HT1080 (cell line): ENCODE results near the gene CELF2. TPM values are rescaled to one million over a fixed set of nuclear protein-coding genes. Genes with fewer than 3 reads are reported as not detected.

Source experiments
- DNase-seq: peaks from one replicate; pipeline ENCODE4 v3.0.0-alpha.2; 2015; ENCODE audit warnings: low read depth
- total RNA-seq: library from RNA; depleted of rRNA; stranded (reverse); fragments of >200 nt; shearing (Covaris generic); gene quantifications from 2 replicates; pipeline ENCODE4 v1.2.3, GENCODE V29; 2014

CELF2 gene
- total RNA-seq, 1 experiment from 2014 or later = 9.7 TPM

GRCh38 chr10:11192304-11193000 is 174.8 kb downstream of the CELF2 start:
- DNase-seq = no peak

- no peak for DNase-seq
Observed at GRCh38 chr10:11193001-11193551, 175.4 kb downstream of the CELF2 start.

DNA sequence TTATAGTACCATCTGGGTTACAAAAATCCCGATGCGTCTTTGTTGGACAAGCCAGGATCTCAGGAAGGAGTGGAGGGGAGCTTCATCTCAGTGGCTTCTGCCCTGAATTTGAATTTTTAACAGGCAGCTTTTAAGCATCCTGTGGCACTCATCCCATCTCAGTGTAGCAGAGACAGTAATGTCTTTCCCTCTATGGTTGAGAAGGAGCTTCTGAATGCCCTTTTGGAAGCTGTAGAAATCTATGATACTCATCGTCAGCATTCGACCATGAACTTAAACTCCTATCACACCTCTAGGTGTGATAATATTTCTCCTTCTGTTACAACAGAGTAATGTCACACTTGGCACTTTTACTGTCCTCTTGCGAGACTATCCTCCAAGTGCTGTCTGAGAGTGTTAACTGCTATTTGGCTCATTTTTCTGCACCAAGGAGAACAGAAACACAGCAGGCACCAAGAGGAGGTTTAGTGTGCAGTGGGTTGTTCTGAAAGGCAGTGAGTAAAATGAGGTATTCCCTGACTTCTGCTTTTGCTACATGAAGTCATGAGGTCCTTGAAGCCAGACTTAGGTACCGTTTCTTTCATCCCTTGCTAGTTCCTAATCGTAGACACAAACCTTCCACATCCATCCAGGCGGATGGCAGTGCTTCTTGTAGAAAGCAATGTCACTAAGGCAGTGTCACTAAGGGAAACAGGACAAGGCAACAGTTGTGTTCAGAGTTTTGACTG is 177.4 kb downstream of the CELF2 start:
- DNase-seq = no peak

- no peak for DNase-seq
Observed at GRCh38 chr10:11195623-11196022, 178.0 kb downstream of the CELF2 start.

DNA sequence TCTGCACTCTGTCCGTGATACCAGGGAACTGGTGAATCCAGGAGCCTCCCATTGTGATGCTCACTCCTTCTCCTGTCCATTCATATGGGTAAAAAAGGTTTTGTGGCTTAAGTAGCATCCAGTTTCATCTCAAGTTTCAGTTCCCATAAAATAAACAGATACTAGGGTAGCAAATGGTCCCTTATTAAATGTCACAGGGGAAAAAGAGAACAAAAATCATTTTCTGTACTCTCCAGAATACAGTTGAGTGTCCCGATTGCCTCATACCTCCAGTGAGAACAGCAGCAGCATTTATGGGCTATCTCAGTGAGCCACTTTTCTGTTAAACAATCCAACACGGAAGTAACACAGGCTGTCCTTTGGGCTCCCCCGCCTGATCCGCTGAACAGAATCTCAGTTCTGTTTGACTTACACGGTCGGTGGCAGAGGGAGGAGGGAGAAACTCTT is 179.6 kb downstream of the CELF2 start:
- DNase-seq = peak; percentile 10

DNA sequence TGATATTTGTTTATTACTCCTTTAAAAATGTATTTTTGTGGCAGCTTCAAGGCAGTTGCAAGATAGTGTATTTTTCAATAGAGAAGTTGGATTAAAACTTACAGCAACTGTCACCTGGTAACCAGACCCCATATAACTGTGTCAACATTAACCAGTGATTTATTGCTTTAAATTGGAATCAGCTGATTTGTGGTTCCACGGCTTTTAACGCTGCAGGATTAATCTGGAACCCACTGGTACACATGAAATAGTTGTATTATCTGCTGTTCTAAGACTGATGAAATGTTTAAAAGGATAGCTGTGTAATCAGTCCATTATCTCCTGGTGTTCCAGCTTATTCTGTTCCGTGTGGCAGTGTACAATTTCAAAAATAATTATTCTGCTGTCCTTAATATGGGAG is 180.2 kb downstream of the CELF2 start:
- no peak for DNase-seq

DNA sequence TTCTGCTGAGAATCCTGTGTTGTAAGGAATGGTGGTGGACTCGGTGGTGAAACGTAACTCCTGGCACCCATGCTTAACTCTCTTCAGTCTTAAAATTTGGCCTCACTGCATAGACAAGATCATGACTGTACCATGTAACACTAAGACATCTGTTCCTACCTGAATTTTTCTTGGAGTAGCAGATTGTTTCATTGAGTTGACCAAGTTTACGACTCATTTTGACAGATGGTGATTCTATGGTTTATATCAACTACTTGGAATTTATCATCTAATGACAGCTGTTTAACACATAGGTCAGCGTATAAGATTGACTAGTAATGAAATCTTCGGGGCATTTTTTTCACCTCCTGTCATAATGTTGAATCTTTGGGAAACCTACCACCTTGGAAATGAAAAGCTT is 184.2 kb downstream of the CELF2 start:
- DNase-seq = no peak

- DNase-seq = peak; percentile 22
Observed at GRCh38 chr10:11204351-11204942, 186.8 kb downstream of the CELF2 start.

DNA sequence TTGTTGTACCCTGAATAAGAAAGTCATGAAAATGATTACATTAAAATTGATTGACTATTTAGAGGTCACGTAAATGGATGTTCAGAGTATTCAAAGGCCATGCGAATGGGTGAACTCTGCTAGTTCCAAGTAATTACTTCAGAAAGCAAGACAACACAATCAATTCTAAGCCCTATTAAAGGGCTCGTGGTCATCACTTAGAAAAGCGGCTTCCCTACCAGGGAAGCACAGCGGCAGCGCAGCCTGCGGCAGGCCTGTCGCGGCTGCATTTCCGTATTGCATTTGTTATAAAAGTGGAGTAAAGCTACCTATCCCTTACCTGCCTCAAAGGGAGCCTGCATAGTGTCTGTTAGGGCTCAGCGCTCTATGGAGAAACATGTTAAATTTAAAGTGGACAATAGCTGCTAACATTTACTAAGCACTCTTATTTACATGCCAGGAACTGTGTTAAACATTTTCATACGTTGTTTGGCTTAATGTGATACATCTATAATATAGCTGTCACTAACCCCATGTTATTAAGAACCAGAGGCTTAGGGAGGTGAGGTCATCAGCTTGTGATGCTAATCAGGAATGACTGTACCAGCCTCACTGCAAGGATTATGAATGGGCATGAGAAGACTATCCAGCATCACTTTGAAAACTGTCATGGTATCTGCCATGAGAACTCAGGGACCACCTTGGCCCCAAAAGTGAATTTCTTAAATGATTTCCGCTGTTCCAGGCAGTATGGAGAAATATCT is 187.5 kb downstream of the CELF2 start:
- peak; percentile 54 for DNase-seq

- no peak for DNase-seq
Observed at GRCh38 chr10:11206676-11207559, 189.2 kb downstream of the CELF2 start.

DNA sequence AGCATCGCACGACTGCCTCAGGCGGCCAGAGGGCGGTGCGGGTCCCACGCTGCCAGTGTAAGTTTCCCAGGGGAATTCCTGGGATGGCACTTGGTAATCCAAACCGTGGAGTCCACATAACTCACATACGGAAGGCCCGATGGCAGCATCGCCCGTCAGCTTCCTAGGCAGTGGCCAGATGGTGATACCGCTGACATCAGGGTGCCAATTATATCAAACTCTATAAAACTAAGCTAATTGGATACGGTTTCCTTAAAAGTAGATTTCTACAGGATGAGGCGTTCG is 189.8 kb downstream of the CELF2 start:
- no peak for DNase-seq

DNA sequence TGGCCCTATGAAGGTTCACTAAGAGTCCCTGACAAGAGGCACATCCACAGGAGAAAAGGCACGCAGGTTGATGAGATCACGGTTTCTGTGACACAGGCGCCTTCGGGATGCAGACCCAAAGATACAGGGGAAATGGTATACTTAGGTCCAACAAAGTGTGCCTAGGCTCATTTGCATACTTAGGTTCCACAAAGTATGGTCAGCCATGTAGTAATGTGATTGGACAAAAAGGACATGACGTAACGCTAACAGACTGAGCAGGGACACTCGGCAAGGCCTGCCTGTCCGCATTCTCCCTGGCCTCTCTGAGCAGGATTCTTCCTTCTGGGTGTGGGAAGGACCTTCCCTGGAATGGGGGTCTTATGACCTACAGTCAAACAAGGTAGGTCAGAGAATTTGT is 190.6 kb downstream of the CELF2 start:
- no peak for DNase-seq

DNA sequence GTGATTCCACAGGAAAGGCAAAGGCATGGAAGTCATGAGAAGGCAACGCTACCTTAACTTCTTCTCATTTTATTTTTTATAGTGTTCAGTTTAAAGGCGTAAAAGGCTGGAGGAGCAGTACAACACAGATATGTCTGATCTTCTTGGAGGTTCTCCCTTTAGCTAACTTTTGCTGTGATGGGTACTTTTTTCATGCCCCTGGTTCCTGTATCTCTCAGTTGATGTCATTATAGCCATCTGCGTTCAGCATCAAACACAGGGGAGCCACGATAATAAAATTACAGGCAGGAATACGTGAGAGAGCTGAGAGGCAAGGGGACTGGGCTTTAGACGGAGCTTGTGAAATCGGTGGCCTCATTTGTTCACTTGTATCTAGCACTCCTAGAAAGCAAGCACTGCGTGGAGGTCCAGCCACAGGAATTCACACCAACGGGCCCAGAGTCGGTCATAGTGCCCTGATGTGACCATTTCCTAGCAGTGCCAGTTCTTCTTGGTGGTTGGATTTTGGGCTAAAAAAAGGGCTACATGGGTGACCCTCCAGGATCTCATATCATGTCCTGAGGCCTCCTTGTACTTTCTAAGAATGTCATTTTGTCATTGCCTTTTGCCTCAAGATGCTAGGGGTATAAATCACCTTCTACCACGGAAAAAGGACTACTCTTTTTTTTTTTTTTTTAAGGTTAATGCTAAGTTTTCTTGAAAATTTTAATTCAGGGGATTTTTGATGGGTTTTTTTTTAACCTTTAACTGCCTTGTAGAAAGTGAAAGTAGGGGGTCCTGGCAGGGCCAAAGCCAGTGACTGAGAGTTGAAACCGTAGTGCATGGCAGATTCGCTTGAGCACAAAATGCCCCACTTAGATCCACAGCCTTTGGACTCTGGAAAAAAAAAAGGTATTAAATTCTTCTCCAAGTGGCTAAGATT is 191.5 kb downstream of the CELF2 start:
- DNase-seq = no peak

DNA sequence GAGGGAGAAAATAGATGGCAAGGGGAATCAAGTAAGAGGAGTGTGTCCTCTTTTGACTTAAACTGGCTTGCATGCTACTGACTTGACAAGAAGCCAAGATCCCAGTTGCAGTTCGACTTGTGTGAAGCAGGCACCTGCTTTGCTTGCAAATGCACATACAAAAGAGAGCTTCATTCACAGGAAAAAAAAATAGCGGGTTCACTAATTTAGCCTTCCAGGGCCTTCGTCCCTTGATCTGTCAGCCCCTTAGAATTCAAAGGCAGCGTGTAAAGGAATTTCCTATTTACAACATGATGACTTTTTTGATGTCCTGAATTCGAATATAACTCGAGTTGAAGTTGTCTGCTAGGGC is 192.1 kb downstream of the CELF2 start:
- peak; percentile 22 for DNase-seq

- peak; percentile 24 for DNase-seq
Observed at GRCh38 chr10:11210211-11210922, 192.7 kb downstream of the CELF2 start.

DNA sequence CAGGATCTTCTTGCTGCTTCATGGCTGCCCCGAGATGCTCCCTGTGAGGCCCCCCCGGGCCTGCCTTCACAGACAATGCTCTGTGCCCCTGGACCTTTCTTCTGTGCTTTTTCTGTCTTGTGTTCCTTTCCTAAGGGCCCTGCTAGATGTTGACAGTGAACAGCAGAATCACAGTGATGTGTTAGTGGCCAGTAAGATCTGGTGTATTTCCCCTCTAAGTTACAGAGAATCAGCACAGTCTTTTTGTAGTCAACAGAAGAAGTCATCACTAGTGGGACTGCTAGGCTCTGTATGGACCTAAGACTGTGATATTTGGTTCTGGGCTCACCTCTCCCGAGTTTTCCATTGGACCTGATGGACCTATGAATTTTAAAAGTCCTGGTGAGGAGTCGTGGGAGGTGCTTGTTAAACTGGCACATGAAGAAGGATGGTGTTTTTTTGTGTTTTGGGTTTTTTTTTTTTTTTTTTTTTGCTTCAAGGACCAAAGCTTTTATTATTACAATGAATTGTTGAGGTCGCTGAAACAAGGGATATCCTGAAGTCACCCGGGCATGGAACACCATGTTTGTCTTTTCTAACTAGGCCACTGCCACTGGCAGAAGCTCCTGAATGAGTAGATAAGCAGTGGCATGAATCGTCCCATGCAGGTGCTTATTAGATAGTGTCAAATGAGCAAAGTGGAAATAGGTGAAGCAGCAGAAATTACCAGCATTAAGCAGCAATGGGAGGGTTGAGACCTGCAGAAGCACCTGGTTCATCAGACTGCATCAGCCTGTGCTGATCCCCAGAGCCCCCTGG is 194.8 kb downstream of the CELF2 start:
- no peak for DNase-seq

DNA sequence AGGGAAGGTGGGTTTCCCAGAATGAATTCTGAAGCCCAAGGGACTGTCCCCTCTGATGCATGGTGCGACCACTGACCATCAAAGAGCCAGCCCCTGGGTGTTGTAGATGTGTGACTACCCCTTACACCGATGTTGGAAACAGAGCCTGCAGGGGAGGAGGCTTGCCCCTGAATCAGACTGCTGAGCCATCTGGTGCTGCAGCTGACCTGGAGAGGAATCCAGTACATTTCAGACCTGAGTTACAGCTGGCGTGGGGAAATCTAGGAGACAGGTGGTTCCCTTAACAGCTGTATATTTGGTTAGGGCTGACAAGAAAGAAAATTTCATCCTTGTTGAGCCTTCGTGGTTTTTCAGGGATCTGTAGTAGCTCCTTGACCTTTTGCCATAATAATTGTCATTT is 195.5 kb downstream of the CELF2 start:
- DNase-seq = no peak

- DNase-seq = no peak
Observed at GRCh38 chr10:11214407-11214806, 196.7 kb downstream of the CELF2 start.
